A673 (cell line): Measurements from ENCODE around the gene COX5A.

Experiments
- EZH2 ChIP-seq: fragments of 200-600 bp; sonication (generic); IDR thresholded peaks from 2 replicates; pipeline ENCODE4 v1.6.1; 2017; ENCODE audit warnings: borderline replicate concordance, low read depth, mild to moderate bottlenecking, mixed read lengths, antibody characterized with exemption, low read length; ENCODE audit not compliant: poor library complexity, severe bottlenecking
- TF ChIP-seq, protein P1 (sequence below): fragments of 300-800, 200-600 bp; sonication (generic); conservative IDR thresholded peaks from 2 replicates; pipeline ENCODE4 v1.5.1; 2017; ENCODE audit warnings: low read depth, mild to moderate bottlenecking, antibody characterized with exemption, low read length, moderate library complexity, mixed read lengths

- TF ChIP-seq, protein P1, sequence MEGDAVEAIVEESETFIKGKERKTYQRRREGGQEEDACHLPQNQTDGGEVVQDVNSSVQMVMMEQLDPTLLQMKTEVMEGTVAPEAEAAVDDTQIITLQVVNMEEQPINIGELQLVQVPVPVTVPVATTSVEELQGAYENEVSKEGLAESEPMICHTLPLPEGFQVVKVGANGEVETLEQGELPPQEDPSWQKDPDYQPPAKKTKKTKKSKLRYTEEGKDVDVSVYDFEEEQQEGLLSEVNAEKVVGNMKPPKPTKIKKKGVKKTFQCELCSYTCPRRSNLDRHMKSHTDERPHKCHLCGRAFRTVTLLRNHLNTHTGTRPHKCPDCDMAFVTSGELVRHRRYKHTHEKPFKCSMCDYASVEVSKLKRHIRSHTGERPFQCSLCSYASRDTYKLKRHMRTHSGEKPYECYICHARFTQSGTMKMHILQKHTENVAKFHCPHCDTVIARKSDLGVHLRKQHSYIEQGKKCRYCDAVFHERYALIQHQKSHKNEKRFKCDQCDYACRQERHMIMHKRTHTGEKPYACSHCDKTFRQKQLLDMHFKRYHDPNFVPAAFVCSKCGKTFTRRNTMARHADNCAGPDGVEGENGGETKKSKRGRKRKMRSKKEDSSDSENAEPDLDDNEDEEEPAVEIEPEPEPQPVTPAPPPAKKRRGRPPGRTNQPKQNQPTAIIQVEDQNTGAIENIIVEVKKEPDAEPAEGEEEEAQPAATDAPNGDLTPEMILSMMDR: no peak
- no peak for TF ChIP-seq EZH2
These were observed 23.7 kb upstream of the COX5A start for GRCh38 chr15:74961616-74962015.
